ENCODE data around the gene PLOD1.

The PLOD1 gene

DNA sequence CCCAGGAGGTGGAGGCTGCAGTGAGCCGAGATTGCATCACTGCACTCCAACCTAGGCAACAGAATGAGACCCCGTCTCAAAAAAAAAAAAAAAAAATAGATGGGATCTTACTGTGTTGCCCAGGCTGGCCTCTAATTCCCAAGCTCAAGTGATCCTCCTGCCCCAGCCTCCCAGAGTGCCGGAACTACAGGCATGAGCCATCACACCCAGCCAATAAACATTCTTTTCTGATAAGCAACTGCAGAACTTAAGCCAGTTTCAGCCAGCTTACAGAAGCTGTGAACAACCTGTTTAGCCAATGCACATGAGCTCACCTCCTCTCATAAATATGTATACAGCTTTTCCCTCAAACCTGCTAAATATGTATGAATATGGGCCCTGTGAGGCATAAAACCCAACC lies 81.7 kb downstream of the PLOD1 start:
- no peak overlapping the region for H3K4me3 ChIP-seq
- no peak overlapping the region for H3K27ac ChIP-seq

DNA sequence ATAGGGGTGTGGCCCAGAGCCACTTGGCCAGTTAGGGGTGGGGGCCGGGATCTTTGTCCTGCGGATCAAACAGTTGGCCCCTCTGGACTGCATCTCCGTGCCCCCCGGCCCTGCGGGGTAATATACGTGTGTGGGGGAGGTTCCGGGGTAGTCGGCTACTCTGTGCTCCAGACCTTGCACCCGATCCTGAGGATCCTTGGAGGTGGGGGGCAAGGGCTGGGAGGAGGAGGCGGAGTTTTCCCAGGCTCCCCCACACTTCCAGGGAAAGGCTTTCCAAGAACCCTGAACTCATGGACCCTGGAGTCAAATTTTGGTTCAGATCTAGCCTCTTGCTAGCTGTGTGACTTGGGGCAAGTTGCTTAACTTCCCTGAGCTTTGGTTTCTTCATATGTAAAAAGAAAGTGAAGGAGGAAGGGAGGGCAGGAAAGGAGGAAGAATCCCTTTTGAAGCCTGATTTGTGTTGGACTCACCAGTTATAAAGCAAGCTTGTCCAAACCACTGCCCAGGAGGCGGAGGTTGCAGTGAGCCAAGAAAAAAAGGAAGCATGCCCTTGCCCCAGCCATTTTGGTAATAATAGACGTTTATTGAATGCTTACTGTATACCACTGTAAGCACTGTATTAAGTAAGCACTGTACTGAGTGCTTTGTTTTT lies 85.5 kb downstream of the PLOD1 start:
- peak overlapping the region; percentile 54 to 96 (median 84) for H3K27ac ChIP-seq
- H3K4me3 ChIP-seq: peak overlapping the region; percentile 65 to 96 (median 80)

DNA sequence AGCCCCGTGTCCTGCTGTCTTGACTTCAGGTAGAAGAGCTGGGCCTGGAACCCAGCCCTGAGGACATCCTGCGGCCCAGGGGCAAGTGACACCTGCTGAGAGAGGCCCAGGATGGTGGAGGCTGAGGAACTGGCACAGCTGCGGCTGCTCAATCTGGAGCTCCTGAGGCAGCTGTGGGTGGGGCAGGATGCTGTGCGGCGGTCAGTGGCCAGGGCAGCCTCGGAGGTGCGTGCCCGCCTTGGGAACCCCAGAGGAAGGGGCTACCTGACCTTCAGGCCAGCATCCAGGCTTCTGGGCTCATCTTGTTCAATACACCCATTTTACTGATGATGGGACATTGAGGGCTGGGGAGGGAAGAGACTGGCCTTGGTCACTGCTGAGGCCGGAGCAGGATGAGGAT lies 87.1 kb downstream of the PLOD1 start:
- Histone ChIP-seq H3K27ac (no peak overlapping the region), H3K4me3 (no peak overlapping the region)

DNA sequence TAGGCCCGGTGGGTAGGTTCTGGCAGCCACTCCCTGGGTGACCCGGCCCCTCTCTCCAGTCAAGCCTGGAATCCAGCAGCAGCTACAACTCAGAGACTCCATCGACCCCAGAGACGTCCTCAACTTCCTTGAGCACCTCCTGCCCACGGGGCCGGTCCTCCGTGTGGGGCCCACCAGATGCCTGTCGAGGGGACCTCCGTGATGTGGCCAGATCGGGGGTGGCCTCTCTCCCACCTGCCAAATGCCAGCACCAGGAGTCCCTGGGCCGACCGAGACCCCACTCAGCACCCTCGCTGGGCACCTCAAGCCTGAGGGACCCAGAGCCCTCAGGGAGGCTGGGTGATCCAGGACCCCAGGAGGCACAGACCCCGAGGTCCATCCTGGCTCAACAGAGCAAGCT lies 87.5 kb downstream of the PLOD1 start:
- Histone ChIP-seq H3K27ac (no peak overlapping the region), H3K4me3 (no peak overlapping the region)
